Peyer's patch (tissue), 4 donors: ENCODE measurements around the gene CYP3A5. TPM values are rescaled to one million over a fixed set of nuclear protein-coding genes. Genes with fewer than 3 reads are reported as not detected.
"Not testable (repeated sequence)": the region's sequence is repeated elsewhere in the genome, so short reads cannot be mapped to it uniquely, and the experiment has no call there.

Experiments
- DNase-seq, 3 donors: peaks; one replicate each; pipeline ENCODE4 v3.0.0-alpha.2; 2017 to 2019
- H3K27ac ChIP-seq, 4 donors: fragments of 200-600 bp; sonication (generic); one replicate each; pipeline ENCODE4 v1.5.1; 2016 to 2019
- H3K27me3 ChIP-seq, 2 donors: fragments of 200-600 bp; sonication (generic); one replicate each; pipeline ENCODE4 v1.5.1; 2019
- H3K36me3 ChIP-seq, 3 donors: fragments of 200-600 bp; sonication (generic); one replicate each; pipeline ENCODE4 v1.5.1; 2016 to 2019
- H3K4me1 ChIP-seq, 4 donors: fragments of 200-600 bp; sonication (generic); one replicate each; pipeline ENCODE4 v1.5.1; 2016 to 2019
- H3K4me3 ChIP-seq, 4 donors: fragments of 200-600 bp; sonication (generic); 1 replicate in 3 of 4; 2 replicates in 1 of 4; pipeline ENCODE4 v1.5.1; 2016 to 2019; ENCODE audit warnings: mild to moderate bottlenecking in 1 of 4
- H3K9me3 ChIP-seq, 4 donors: fragments of 200-600 bp; sonication (generic); one replicate each; pipeline ENCODE4 v1.5.1; 2016 to 2019; ENCODE audit warnings: mild to moderate bottlenecking in 1 of 4
- CTCF ChIP-seq, 6 experiments: fragments of 450-650 bp in 4 of 6; fragments of 200-600 bp in 2 of 6; sonication (generic) in 1 of 6; IDR thresholded peaks; one replicate each; pipeline ENCODE4 v1.5.1; 2017 to 2019; ENCODE audit warnings: antibody characterized with exemption in 6 of 6, mild to moderate bottlenecking in 3 of 6, moderate library complexity in 1 of 6
- POLR2A ChIP-seq, 2 donors: fragments of 450-650 bp; IDR thresholded peaks; one replicate each; pipeline ENCODE4 v1.5.1; 2017; ENCODE audit warnings: antibody characterized with exemption in 2 of 2, mild to moderate bottlenecking in 2 of 2, moderate library complexity in 2 of 2
- total RNA-seq, 4 donors: library from RNA; depleted of rRNA; stranded (reverse); fragments of >200 nt; gene quantifications; one replicate each; pipeline ENCODE4 v1.1.0, GENCODE V29; 2016

Gene CYP3A5
- total RNA-seq, 4 donors from 2014 or later, result 135 to 1,701 (median 1,072) TPM

- DNase-seq, result no peak
- Histone ChIP-seq H3K9me3 (no peaks in the 10 kb centered on the region), H3K27ac (no peak overlapping the region), H3K4me3 (no peak overlapping the region), H3K27me3 (no peaks in the 10 kb centered on the region), H3K4me1 (no peaks in the 10 kb centered on the region), H3K36me3 (peaks cover 0 to 9% (median 0%) of the 10 kb centered on the region in 3 donors)
- TF ChIP-seq CTCF (IDR thresholded peaks at IDR 0.05), result no peak
- no peak for TF ChIP-seq POLR2A (IDR thresholded peaks at IDR 0.05)
Measured at GRCh38 chr7:99638731-99639130, 41.1 kb downstream of the CYP3A5 start.

GRCh38 chr7:99637414-99637813 lies 42.4 kb downstream of the CYP3A5 start:
- H3K27ac ChIP-seq, H3K9me3 ChIP-seq, H3K4me3 ChIP-seq, DNase-seq, H3K27me3 ChIP-seq, H3K4me1 ChIP-seq: not testable (repeated sequence)
- peaks cover 0 to 22% (median 0%) of the 10 kb centered on the region in 3 donors for H3K36me3 ChIP-seq

- H3K4me3 ChIP-seq, result no peak overlapping the region
- H3K27me3 ChIP-seq, result no peaks in the 10 kb centered on the region
- H3K27ac ChIP-seq, result no peak overlapping the region
- H3K4me1 ChIP-seq, result no peaks in the 10 kb centered on the region
- no peaks in the 10 kb centered on the region for H3K9me3 ChIP-seq
- H3K36me3 ChIP-seq, result peaks cover 0 to 74% (median 0%) of the 10 kb centered on the region in 3 donors
- TF ChIP-seq POLR2A (IDR thresholded peaks at IDR 0.05), result no peak
- peak in 3 of 6 experiments; percentile 8 to 32 (median 31) for TF ChIP-seq CTCF (IDR thresholded peaks at IDR 0.05)
- no peak for DNase-seq
Measured at GRCh38 chr7:99631295-99632109, 48.3 kb downstream of the CYP3A5 start.

- DNase-seq, result no peak
- Histone ChIP-seq H3K9me3 (no peaks in the 10 kb centered on the region), H3K36me3 (peaks cover 0 to 89% (median 0%) of the 10 kb centered on the region in 3 donors), H3K4me3 (no peak overlapping the region), H3K4me1 (no peaks in the 10 kb centered on the region), H3K27me3 (no peaks in the 10 kb centered on the region), H3K27ac (no peak overlapping the region)
- TF ChIP-seq CTCF (IDR thresholded peaks at IDR 0.05), result no peak
- no peak for TF ChIP-seq POLR2A (IDR thresholded peaks at IDR 0.05)
Measured at GRCh38 chr7:99629643-99630042, 50.2 kb downstream of the CYP3A5 start.

- Histone ChIP-seq H3K9me3 (no peaks in the 10 kb centered on the region), H3K27me3 (no peaks in the 10 kb centered on the region), H3K27ac (no peak overlapping the region), H3K4me1 (no peaks in the 10 kb centered on the region), H3K4me3 (no peak overlapping the region), H3K36me3 (peaks cover 0 to 93% (median 0%) of the 10 kb centered on the region in 3 donors)
- no peak for DNase-seq
- TF ChIP-seq POLR2A (IDR thresholded peaks at IDR 0.05) (no peak), CTCF (IDR thresholded peaks at IDR 0.05) (no peak)
Measured at GRCh38 chr7:99628471-99629465, 51.0 kb downstream of the CYP3A5 start.
